ENCODE data around the gene ATP5IF1.

Gene ATP5IF1

GRCh38 chr1:28281608-28282425, 45.9 kb downstream of the ATP5IF1 start:
- Histone ChIP-seq H3K36me3 (ENCODE audit: insufficient read depth, low read length) (peaks cover 14% of the 10 kb centered on the region; the same call in 1 of the 2 replicates), H2AFZ (ENCODE audit: low read length) (no peak overlapping the region), H3K79me2 (ENCODE audit: insufficient read depth, low read length) (no peaks in the 10 kb centered on the region), H3K27me3 (ENCODE audit: insufficient read depth, low read length, poor library complexity, severe bottlenecking) (no peaks in the 10 kb centered on the region), H3K4me3 (ENCODE audit: low read length, poor library complexity, severe bottlenecking) (no peak overlapping the region), H3K4me1 (ENCODE audit: insufficient read depth, low read length, poor library complexity, severe bottlenecking) (no peaks in the 10 kb centered on the region), H3K9ac (ENCODE audit: low read depth, low read length, poor library complexity, severe bottlenecking) (no peak overlapping the region), H3F3A (ENCODE audit: low read depth) (no peaks in the 10 kb centered on the region), H4K20me1 (ENCODE audit: insufficient read depth, low read length, poor library complexity, severe bottlenecking) (no peaks in the 10 kb centered on the region), H3K4me2 (ENCODE audit: low read depth, low read length, poor library complexity, severe bottlenecking) (no peak overlapping the region), H3K9me2 (replicated peaks; ENCODE audit: low read depth, low read length) (no peaks in the 10 kb centered on the region), H3K9me3 (ENCODE audit: insufficient read depth, low read depth, low read length) (no peaks in the 10 kb centered on the region)
- TF ChIP-seq, protein P1, sequence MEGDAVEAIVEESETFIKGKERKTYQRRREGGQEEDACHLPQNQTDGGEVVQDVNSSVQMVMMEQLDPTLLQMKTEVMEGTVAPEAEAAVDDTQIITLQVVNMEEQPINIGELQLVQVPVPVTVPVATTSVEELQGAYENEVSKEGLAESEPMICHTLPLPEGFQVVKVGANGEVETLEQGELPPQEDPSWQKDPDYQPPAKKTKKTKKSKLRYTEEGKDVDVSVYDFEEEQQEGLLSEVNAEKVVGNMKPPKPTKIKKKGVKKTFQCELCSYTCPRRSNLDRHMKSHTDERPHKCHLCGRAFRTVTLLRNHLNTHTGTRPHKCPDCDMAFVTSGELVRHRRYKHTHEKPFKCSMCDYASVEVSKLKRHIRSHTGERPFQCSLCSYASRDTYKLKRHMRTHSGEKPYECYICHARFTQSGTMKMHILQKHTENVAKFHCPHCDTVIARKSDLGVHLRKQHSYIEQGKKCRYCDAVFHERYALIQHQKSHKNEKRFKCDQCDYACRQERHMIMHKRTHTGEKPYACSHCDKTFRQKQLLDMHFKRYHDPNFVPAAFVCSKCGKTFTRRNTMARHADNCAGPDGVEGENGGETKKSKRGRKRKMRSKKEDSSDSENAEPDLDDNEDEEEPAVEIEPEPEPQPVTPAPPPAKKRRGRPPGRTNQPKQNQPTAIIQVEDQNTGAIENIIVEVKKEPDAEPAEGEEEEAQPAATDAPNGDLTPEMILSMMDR (conservative IDR thresholded peaks at IDR 0.05; ENCODE audit: low read length), result no peak
- TF ChIP-seq EZH2phosphoT487 (IDR thresholded peaks at IDR 0.05; ENCODE audit: borderline replicate concordance), result no peak

- Histone ChIP-seq H3F3A (ENCODE audit: low read depth) (no peaks in the 10 kb centered on the region), H3K79me2 (ENCODE audit: insufficient read depth, low read length) (no peaks in the 10 kb centered on the region), H3K9me2 (replicated peaks; ENCODE audit: low read depth, low read length) (no peaks in the 10 kb centered on the region), H3K27me3 (ENCODE audit: insufficient read depth, low read length, poor library complexity, severe bottlenecking) (no peaks in the 10 kb centered on the region), H3K9ac (ENCODE audit: low read depth, low read length, poor library complexity, severe bottlenecking) (no peak overlapping the region), H3K4me1 (ENCODE audit: insufficient read depth, low read length, poor library complexity, severe bottlenecking) (no peaks in the 10 kb centered on the region), H3K4me2 (ENCODE audit: low read depth, low read length, poor library complexity, severe bottlenecking) (no peak overlapping the region), H2AFZ (ENCODE audit: low read length) (no peak overlapping the region), H3K36me3 (ENCODE audit: insufficient read depth, low read length) (peaks cover 8% of the 10 kb centered on the region; the same call in 1 of the 2 replicates), H3K4me3 (ENCODE audit: low read length, poor library complexity, severe bottlenecking) (no peak overlapping the region), H3K9me3 (ENCODE audit: insufficient read depth, low read depth, low read length) (no peaks in the 10 kb centered on the region), H4K20me1 (ENCODE audit: insufficient read depth, low read length, poor library complexity, severe bottlenecking) (no peaks in the 10 kb centered on the region)
- no peak for TF ChIP-seq EZH2phosphoT487 (IDR thresholded peaks at IDR 0.05; ENCODE audit: borderline replicate concordance)
- TF ChIP-seq, protein P1 (conservative IDR thresholded peaks at IDR 0.05; ENCODE audit: low read length), result no peak
These were observed 46.8 kb downstream of the ATP5IF1 start for GRCh38 chr1:28282426-28283407.

- Histone ChIP-seq H3K4me3 (ENCODE audit: low read length, poor library complexity, severe bottlenecking) (no peak overlapping the region), H3K9me3 (ENCODE audit: insufficient read depth, low read depth, low read length) (no peaks in the 10 kb centered on the region), H3K27me3 (ENCODE audit: insufficient read depth, low read length, poor library complexity, severe bottlenecking) (no peaks in the 10 kb centered on the region), H4K20me1 (ENCODE audit: insufficient read depth, low read length, poor library complexity, severe bottlenecking) (no peaks in the 10 kb centered on the region), H3F3A (ENCODE audit: low read depth) (no peaks in the 10 kb centered on the region), H3K79me2 (ENCODE audit: insufficient read depth, low read length) (no peaks in the 10 kb centered on the region), H3K9me2 (replicated peaks; ENCODE audit: low read depth, low read length) (no peaks in the 10 kb centered on the region), H2AFZ (ENCODE audit: low read length) (no peak overlapping the region; the same call in 1 of the 2 replicates), H3K4me2 (ENCODE audit: low read depth, low read length, poor library complexity, severe bottlenecking) (no peak overlapping the region), H3K9ac (ENCODE audit: low read depth, low read length, poor library complexity, severe bottlenecking) (no peak overlapping the region), H3K4me1 (ENCODE audit: insufficient read depth, low read length, poor library complexity, severe bottlenecking) (no peaks in the 10 kb centered on the region), H3K36me3 (ENCODE audit: insufficient read depth, low read length) (peaks cover under 1% of the 10 kb centered on the region; the same call in 1 of the 2 replicates)
- TF ChIP-seq EZH2phosphoT487 (IDR thresholded peaks at IDR 0.05; ENCODE audit: borderline replicate concordance), result no peak
- TF ChIP-seq, protein P1 (conservative IDR thresholded peaks at IDR 0.05; ENCODE audit: low read length), result no peak
These were observed 50.2 kb downstream of the ATP5IF1 start for GRCh38 chr1:28286111-28286510.
